HG02588 (cell line): ENCODE measurements around the gene ADSS1.

ENCODE experiments used
- ATAC-seq: cut with Tn5 transposase; IDR thresholded peaks from one replicate; pipeline ENCODE4 v1.9.1; 2021; ENCODE audit warnings: mild to moderate bottlenecking, moderate library complexity; ENCODE audit not compliant: unreplicated experiment

ADSS1 gene

GRCh38 chr14:104778694-104779331 is 54.8 kb downstream of the ADSS1 start:
- no peak for ATAC-seq

DNA sequence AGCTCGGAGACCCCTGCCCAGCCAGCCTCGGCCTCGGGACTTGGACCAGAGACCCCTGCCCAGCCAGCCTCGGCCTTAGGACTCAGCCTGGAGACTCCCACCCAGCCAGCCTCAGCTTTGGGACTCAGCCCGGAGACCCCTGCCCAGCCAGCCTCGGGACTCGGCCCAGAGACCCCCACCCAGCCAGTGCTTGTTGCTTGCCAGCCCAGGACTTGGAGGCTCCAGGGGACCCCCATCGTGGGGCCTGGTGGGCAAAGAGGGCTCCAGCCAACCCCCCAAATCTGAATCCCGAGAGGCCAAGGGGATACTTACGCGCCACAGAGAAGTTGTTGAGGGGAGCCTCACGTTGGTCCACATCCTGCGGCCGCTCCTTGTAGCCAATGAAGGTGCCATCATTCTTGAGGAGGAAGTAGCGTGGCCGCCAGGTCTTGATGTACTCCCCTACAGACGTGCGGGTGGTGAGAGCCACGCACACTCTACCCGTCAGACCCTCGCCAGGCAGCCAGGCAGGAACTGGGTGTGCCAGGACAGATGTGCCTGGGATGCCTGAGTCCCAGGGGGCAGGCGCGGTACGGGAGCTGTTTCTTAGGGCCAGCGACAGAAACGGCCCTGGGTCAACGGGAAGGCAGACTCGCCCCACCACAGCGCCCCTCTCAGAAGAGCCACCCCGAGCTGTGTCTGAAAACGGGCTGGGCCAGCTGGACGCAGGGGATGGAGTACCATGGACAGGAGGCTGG is 55.9 kb downstream of the ADSS1 start:
- no peak for ATAC-seq

GRCh38 chr14:104780513-104781030 is 56.5 kb downstream of the ADSS1 start:
- ATAC-seq = no peak

DNA sequence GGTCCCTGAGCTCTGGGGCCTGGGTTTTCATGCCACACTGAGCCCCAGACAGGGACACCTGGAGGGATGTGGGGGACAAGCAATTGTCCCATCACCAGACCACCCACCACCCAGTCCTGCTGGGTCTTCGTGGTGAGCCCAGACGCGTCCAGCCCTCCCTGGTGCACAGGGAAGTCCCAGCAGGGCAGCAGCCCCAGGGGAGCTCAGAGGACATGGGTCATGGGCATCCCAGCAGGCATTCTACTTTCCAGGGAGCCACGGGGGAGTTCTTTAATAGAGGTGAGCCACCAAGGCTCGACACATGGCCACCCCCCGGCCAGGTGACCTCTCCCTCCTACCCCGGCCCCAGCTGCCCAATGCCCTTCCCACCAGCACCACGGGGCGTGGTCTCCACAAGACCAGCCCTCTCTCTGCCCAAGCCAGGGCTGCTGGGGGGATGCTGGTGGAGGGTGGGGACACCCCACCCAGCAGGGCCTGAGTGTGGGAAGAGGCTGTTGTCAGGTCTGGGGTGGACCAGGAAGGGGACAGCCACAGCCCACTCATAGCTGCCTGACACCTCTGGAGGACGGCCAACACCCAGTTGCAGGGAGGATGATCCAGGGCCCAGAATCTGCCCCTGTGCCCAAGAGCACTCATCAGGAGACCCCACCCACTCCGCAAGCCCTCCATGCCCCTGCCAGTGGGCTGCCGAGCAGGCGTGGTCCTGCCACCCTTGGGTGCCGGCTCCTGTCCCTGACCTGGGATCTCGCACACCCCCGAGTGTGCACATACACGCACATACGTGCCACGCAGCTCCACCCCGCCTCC is 57.4 kb downstream of the ADSS1 start:
- ATAC-seq = no peak

- no peak for ATAC-seq
Observed at GRCh38 chr14:104782086-104782807, 58.2 kb downstream of the ADSS1 start.

- ATAC-seq = no peak
Observed at GRCh38 chr14:104782808-104783139, 58.7 kb downstream of the ADSS1 start.

GRCh38 chr14:104783484-104784217 is 59.6 kb downstream of the ADSS1 start:
- ATAC-seq = no peak

- ATAC-seq = no peak
Observed at GRCh38 chr14:104784218-104784568, 60.2 kb downstream of the ADSS1 start.

DNA sequence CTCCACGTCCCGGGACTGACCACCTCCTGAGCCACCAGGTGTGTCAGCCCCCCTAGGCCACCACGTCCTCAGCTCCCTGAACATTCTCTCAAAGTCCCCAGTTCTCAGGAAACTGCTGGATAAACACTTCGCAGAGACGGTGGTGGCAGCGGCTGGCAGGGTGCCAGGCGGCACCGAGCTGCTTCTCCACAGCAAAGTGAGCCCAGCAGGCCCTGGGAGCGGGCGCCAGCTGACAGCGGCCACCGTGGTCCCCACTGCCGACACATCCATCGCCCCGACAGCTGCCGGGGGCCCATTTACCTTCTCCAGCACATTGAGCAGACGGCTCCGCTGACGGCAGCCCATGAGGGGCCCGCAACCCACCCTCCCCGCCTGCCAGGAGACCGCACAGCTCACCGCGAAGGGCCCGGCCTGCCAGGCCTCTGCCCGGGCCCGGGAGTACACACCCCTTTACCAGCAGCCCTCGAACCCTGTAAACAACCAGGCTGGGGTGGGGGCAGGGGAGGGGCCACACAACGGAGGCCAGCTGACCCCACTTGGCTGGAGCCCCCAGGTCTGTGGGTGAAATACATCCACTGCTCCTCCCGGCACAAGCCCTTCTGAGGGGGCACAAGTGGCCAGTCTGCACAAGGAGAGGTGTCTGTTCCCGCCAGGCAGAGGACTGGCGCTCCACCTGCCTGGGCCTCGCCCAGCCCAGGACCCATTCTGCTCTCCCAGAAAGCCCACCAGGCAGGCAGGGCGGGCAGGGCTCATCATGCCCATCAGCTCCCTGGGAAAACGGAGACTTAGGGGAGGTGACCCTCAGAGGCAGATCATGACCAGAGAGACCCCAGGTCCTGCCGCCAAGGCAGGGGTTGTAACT is 61.0 kb downstream of the ADSS1 start:
- ATAC-seq = no peak

DNA sequence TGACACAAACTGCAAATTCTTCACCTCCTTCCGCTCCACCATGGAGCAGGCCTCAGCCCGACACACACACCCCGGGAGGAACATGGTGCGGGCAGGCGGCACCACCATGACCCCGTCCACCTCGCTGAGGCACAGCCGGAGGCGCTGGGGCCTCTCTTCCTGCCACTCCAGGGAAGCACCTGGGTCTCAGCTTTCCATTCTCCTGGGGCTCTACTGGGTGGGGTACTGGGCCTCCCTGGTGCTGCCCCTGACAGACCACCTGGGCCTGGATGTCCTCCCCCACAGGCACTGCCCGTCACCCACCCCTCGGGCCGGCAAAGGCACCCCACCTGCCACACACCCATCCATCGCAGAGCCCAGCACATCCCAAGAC is 61.7 kb downstream of the ADSS1 start:
- no peak for ATAC-seq

- no peak for ATAC-seq
Observed at GRCh38 chr14:104786091-104786586, 62.1 kb downstream of the ADSS1 start.

DNA sequence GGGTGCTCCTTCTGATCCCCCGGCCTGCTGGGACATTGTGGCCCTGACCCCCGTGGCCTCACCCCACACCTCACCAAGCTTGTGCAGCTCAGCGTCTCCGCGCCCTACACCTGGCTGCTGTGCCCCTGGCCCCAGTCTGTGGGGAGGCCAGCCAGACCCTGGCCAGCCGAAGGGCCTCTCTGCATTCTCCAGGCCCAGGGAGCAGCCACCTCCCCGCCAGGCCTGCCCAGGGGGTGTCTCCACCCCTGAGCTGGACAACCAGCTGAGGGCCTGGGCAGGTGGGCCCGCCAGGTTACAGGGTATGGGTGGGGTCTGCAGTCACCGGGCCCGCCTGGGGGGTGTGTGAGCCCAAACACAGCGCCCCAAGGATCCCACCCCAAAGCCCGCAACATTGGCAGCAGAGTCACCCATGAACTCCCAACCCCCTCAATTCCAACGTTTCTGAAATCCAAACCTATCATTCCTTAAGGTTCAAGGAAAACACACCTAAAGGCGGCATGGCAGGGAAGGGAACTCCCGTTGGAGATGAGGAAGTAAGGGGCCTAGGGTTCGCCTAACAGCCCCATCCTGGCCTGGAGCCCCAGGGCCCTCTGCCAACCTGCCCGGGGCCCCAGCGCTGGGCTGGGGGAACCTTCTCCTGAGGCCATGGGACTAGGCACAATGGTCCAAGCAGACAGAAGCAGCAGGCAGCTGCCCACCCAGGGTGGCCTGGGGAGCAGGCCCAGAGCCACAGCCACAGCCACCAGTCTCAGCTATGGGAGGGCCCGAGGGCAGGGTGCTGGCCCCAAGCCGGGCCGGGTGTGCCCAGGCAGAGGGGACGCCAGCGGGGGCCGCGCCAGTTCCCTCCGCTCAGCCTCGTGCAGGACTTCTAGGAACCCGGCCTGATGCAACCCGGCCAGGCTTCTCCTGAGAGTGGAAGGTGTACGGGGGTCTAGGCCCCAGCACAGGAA is 63.0 kb downstream of the ADSS1 start:
- no peak for ATAC-seq

- ATAC-seq = no peak
Observed at GRCh38 chr14:104787736-104788135, 63.7 kb downstream of the ADSS1 start.

- no peak for ATAC-seq
Observed at GRCh38 chr14:104788161-104788818, 64.3 kb downstream of the ADSS1 start.

- no peak for ATAC-seq
Observed at GRCh38 chr14:104788873-104789663, 65.0 kb downstream of the ADSS1 start.

GRCh38 chr14:104789752-104790743 is 66.0 kb downstream of the ADSS1 start:
- no peak for ATAC-seq
